HG03196 (cell line): Measurements from ENCODE around the gene RAB3IP.

Experiments
- ATAC-seq: cut with Tn5 transposase; IDR thresholded peaks from one replicate; pipeline ENCODE4 v1.9.1; 2021; ENCODE audit not compliant: unreplicated experiment

RAB3IP gene, protein sequence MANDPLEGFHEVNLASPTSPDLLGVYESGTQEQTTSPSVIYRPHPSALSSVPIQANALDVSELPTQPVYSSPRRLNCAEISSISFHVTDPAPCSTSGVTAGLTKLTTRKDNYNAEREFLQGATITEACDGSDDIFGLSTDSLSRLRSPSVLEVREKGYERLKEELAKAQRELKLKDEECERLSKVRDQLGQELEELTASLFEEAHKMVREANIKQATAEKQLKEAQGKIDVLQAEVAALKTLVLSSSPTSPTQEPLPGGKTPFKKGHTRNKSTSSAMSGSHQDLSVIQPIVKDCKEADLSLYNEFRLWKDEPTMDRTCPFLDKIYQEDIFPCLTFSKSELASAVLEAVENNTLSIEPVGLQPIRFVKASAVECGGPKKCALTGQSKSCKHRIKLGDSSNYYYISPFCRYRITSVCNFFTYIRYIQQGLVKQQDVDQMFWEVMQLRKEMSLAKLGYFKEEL

DNA sequence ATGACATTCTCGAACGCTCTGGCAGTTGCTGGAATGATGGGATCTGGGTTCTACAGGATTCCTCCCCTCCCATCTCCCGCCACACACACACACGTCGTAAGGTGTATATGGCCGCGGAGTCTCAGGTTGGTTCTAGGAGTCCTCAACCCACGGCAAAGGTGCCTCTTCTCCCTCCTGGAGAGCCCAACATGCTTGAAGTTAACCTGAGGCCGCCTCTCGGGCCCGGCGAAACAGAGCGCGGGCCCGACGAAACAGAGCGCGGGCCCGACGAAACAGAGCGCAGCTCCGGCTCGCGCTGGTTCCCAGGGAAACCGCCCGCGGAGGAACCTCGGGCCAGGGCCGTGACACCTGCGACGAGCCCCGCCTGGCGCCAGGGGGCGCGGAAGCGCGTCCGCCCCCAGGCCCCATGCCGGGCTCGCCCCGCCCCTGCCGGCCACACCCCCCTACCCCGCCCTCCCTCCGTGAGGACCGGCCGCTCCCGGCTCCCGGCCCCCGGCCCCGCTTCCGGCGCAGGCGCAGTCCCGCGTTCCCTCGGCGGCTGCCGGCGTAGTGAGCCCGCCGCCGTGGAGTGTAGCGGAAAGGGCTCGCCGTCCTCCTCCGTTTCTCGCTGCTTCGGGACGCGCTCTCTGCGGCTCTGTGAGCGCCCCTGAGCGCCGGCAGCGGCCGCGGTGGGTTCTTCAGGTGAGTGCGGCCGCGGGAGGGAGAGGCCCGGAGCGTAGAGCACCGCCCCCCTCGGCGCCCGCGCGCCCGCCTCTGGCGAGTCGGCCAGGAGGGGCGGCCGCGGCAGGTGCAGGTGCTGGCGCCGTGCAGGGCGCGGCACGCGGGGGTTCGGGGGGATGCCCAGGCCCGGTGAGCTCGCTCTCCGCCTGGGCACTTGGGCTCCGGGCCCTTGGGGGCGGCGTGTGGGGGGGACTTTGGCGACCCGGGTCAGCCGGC is at the start of gene RAB3IP:
Gene RAB3IP, plus strand, starts transcription at position 510 of the 936 bp plus-strand sequence. CDS start 16,549 bp downstream, outside the sequence.
- ATAC-seq, result peak; percentile 85

DNA sequence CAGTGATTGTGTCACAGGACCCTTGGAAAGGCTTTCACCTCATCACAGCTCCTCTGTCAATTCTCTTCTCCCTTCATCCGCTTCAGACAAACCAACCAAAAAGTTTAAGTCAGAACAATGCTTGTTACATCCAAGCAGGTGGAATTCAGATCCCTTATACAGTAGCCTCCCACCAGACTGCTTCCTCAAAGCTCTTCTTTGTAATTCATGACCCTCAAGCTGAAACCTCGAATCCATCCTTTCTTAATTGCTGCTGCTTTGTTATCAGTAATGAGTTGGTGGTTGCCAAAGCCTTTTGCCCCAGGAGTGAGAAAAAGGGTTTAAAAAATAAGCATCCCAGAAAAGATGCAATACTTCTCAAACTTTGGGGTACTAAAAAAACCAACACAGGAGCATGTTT is 49.0 kb upstream of the RAB3IP start:
- no peak for ATAC-seq

DNA sequence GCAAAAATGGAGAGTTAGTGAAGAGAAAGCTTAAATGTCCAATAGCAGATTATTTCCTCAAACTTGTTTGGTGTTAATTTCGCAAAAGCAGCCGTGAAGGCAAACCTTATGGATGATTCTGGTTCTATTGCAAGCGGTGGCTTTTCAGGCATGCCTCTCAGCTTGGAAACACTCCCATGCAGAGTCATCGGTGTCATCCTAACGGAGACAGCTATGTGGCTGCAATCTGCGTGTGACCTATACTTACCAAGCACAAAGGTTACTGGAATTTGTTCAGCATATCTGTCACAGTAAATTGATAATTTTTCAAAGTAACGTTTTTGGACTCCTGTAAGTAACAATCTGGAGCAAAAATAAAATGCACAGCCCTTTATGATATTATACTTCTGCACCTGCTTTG is 44.5 kb upstream of the RAB3IP start:
- ATAC-seq, result no peak

DNA sequence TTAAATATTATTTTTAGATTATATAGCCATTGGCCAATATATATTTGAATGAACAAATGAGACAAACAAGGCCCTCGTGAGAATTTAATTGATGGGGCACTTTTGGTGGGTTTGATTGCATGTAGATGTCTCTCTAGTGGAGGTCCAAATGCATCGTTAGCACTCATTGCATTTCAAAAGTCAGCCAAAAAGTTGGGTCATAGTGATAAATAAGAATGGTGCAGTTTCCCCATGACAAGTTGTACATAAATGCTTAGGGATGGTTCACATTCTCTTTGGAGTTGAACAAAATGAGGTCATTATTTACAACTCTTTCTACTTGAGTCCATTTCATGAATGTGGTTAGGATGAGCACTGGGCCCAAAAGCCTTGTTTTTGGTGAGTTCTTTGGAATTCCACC is 40.6 kb upstream of the RAB3IP start:
- no peak for ATAC-seq

DNA sequence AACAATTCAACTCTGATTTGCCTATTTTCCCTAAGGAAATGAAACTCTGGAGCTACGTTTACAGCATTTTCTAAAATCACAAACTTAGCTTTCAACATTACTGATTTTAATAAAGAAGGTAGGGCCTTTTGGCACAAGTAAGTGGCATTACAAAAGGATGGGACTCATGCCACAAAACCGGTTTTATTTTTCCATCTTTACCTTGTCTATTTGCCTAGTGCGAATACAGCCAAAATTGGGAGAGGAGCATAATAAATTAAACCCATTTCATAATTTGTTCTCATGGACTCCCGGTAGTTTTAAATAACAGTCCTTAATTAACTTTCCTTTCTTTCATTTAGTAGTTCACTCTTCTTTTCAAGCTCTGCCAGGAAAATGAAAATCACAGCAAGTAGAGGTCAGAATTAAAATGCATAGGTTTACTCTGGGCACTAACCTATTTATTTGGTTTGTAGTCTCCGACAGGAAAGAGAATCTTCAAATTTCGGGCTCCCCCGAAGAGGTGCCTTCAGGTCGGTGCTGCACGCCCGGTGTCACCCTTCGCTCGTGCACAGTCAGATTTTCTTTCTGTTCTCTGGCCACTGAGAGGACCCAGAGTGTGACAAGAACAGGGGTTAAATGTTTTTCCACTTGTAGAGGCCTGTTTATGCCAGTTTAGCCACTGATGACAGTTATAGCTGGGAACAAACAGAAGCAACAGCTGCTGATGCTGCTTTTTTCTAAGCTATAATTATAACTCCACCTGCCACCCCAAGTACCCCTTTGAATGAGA is 39.7 kb upstream of the RAB3IP start, which contains the start of gene BEST3:
Gene BEST3, minus strand, starts transcription at position 535 of the 772 bp plus-strand sequence. CDS start 1,505 bp downstream, outside the sequence.
- ATAC-seq, result no peak

DNA sequence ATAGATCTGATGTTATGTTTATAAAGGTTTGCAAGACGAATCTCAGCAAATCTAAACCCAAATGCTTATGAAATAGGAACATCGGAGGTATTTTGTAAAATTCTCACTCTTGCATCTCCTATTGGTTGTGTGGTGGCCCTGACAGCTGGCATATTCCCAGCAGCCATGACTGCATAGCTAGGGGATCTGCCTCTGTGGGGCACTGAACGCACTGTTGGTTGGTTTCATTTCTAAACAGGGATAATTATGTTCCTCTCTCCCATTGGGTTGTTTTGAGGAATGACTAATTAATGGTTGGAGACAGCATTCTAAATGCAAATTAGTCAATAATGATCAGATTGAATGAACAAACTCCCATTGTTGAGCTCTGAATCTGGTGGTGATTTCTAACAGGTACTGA is 36.8 kb upstream of the RAB3IP start:
- ATAC-seq, result no peak

DNA sequence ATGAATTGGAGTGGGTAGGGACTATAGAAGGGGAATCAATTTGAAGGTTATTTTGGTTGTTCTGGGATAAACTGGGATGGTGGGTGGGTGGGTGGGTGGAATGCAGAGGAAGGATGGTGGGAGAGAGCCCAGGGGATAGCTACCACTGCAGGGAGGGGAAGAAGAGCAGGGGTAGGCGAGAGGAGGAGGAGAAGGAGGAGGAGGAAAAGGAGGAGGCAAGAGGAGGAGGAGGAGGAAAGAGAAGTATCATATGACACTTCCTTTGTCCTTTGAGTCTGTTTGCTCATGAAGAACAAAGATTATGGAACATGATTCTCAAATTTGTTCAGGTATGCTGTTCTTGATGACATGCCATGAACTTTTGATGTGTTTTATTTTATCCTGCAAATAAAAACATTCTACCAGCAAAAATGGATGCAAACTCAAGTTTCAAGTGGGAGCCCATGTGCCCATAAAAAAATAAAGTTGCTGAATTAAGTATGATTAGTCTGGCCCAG is 35.5 kb upstream of the RAB3IP start:
- no peak for ATAC-seq

DNA sequence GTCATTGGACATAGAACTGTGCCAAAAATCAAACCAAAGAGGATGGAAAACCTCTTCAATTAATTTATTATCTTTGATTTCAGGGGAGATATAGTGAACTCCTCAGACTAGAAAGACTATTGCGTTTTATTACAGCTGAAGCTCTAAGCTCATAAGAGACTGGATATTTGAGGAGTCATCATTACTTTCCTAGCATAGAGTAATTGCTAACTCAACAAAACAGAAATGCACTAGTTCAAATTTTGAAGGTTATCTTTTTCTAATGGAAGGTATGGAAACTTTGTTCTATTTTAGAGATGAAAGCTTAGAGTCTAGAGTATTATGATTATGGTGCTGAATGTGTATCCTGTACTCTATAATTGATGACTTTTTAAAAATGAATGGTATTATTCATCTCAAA is 34.3 kb upstream of the RAB3IP start:
- no peak for ATAC-seq

DNA sequence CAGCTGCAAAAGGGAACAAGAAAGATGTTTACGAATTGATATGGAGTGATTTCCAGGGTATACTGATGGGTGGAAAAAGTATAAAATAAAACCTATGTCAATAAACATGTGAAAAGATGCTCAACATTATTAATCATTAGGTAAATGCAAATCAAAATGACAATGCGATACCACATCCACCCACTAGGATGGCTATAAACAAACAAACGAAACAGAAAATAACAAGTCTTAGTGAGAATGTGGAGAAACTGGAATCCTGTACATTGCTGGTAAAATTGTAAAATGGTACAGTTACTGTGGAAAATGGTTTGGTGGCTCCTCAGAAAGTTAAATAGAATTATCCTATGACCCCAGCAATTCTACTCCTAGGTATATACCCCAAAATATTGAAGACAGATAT is 30.0 kb upstream of the RAB3IP start:
- ATAC-seq, result no peak

DNA sequence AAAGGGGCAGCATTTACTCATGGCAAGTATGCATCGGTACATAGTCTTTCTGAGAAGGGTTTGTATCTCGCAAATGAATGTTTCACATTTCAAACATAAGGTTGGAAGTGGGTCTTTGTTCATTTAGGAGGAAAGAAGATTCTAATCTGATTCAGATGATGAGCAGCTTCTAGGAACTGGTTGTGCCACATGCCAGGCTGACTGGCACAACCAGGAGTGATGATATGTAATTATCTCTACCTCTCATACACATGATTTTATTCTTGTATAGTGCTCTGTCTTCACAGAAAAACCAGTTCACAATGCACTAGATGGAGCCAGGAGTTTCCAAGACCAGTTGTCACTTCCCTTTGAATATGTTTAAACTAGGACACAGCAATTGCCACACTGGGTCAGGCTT is 25.8 kb upstream of the RAB3IP start:
- ATAC-seq, result no peak

DNA sequence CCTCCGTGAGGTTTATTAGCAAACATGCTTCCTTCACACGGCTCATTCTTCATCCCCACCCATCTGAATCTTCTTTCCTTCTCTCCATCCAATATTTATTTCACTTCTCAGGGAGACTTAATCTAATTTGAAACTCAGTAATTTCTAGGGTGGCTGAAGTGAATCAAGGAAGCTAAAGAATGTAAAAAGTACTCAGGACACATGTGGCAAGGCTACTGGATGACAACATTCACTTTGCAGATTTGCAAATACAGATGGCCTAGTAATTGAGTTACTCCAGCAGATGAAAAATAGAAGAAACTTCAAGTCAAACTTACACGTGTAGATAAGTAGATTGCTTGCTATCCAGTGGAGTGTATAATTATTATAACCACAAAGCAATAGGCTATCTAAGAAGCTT is 24.1 kb upstream of the RAB3IP start:
- no peak for ATAC-seq

DNA sequence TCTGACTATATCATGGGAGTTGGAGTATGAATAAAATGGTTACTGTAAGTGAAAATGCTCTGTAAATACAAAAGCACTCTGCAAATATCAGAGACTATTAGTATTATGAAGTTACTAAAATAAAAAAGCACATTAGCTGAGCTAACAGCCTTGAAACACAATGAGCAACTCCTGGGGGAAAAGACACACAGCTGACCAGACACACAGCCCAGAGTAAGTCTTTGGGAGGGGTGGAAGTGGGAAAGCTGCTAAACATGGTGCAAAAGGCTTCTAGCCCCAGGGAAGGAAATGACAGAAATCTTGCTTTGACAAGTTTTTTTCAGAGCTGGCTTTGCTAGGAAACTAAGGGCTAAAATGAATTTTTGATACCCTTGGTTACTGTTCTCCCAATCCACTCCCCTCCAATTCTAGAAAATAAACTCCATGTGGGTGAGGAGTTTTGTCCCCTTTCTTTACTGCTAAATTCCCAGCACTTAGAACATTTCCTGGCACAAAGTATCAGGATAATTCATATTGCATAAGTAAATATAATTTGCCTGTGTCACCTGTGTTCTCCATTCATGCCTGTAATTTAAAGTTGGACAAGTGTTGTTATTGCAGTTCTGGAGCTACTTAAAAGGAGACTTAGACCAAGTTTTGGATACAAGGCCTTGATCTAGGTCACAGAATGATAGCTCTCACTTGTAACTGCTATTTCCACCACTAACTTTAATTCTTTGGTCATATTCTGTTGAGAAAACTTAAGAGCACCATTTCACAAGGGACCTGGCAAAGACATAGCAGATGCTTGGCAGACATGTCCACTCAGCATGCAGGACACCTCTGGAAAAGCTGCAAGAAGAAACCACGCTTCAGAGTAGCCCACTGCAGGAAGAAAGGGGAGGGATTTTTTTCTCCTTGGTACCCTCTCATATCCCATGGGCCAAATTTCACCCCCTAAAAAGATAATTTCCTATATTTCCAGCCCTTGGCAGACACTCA is 19.0 kb upstream of the RAB3IP start:
- no peak for ATAC-seq

DNA sequence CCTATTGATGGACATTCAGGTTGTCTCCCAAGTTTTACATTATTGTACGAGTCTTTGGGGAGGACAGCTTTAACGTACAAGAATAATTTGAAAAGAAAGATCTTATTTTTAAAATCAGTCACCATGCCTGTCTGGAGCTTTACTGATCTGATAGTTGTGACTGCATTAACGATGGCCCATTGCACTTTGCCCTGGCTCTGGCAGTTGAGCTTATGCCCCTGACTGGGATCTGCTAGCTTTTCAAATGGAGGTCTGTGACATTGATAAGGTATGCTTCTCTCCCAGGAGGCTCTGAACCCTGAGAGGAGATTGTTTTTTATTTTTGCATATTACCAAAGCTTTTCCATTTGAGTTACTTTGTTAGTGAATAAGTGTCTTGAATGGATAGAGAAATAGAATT is 17.9 kb upstream of the RAB3IP start:
- ATAC-seq, result no peak

DNA sequence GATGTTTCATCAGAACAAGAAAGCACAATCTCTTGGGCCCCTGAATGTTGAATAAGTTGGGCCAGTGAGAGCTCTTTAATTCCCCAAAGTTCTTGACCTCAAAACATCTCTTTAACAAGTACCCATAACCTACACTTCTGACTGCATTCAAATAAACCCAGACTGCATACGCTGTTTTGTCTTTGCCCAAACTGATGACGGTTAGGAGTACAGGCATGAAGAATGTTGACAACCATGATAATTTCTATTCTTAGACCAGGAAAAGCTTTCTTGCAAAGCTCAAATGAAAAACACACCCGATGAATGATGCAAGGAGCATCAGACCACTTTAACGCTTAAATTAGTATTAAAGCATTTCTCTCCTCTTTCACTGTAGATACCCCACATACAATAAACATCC is 11.7 kb upstream of the RAB3IP start:
- ATAC-seq, result no peak

DNA sequence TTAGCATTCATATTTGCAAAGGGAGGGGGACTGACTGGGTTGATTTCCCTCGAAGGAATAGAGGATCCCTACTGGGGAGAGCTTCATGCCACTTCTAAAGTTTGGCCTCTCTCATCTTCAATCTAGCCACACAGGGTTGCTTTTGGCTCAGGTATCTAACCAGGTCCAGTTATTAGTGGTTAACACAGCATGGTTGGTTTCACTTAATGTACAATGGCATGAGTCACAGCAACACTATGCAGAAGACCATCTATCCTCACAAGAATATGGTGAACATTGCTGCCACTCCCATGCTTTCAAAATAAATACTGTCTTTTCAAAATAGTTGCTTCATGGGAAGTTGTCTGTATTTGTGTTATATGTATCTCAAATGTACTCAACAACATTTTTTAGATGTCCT is 6.6 kb upstream of the RAB3IP start:
- ATAC-seq, result no peak

DNA sequence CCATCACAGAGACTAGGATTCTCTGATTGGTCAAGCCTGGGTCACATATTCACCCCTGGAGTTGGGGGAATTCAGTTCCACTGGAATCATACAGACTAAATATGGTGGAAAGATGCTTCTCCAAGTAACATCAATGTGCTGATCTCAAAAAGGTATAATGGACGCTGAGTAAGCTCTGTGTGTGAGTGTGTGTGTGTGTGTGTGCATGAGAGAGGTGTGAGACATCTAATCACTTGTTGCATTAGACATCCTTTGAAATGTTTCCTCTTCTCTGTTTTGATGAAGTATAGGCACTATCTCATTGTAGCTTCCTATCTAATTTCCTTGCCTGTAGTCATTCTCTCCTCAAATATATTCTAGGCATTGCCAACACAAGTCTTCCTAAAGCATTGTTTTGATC is 5.0 kb upstream of the RAB3IP start:
- ATAC-seq, result no peak

DNA sequence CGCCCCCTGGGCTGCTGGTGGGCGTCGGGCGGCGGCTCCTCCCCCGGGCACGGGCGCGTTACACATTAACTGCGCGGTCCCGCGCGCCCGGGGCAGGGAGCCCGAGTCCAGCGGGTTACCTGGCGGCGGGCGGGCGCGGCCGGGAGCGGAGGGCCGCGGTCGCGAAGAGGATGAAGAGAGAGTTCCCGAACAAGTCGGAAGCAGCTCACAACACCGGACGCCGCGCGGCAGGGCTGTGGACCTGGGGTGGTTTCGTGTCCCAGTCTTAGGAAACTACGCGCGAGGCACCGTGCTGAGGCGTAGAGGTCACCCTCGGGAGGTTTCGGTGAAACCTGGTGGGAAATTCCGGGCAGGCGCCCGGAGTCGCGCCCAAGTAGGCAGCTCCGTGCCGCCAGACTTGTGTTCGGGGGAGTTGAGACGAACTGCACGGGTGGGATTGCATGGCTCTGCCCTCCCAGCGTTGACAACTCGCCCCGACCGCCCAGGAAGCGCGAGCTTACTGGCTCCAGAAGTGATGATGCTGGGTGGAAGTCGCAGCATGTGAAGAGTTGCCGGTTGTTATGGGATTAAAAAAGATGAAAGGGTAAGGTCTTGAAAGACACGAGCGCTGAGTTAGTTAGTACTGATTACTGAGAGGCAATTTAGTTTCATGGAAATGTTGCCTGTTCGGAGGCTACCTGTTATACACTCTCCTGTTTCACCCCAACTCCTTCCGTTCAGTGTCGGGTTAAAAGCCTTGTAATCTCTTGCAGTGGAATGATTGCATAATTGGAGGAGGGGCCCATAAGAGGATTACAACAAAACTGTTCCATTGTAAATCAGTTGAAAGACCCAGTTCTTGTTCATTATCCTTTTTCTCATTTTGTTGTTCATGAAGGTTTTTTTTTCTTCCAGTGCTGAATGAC is 879 bp downstream of the RAB3IP start:
- ATAC-seq, result peak; percentile 41

DNA sequence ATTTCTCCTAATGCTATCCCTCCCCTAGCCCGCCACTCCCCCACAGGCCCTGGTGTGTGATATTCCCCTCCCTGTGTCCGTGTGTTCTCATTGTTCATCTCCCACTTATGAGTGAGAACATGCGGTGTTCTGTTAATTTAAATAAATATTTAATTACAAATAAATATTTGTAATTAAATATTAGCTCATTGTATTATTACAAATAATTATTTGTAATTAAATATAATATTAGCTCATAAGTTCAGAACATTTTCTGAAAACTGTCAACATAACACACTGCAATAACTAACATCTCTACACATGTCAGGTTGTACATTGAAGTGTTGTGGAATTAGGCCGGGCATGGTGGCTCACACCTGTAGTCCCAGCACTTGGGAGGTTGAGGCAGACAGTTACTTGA is 5.4 kb downstream of the RAB3IP start:
- no peak for ATAC-seq

DNA sequence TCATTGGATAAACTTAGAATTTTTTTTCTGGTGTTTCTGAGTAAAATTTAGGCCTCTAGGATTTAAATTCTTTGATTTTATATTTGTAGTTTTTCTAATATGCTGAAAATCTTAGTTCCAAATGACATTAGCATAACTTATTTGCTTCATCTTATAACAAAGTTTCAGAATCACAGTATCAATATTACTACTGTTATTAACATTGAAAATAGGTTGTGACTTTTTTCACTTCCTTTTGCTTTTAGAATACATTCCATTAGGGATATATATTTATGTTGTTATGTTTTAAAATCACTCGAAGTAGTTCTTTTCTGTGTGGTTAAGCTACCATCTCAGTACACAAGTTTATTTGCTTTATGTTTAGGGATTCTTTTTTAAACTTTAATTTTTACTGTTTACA is 12.8 kb downstream of the RAB3IP start:
- ATAC-seq, result no peak
